Activated B cell treated with CpG ODN at 0.5 μM for 24 hours (primary cell): ENCODE data around the gene BICC1. TPM values are rescaled to one million over a fixed set of nuclear protein-coding genes. Genes with fewer than 3 reads are reported as not detected.

Experiments
- ATAC-seq: fragments of 200-7000 bp; cut with Tn5 transposase; one replicate; pipeline ENCODE4 v1.10.0; 2021; ENCODE audit warnings: low read depth, mild to moderate bottlenecking, moderate library complexity
- CTCF ChIA-PET: fragments of 350-600 bp; sonication (Branson Sonifier 250); formaldehyde crosslinking; loops from one replicate; lab custom pipeline; 2021; ENCODE audit warnings: antibody characterized with exemption; lab: Charles Lee
- POLR2A ChIA-PET: fragments of 350-600 bp; sonication (Branson Sonifier 250); formaldehyde crosslinking; loops from one replicate; lab custom pipeline; 2021; ENCODE audit warnings: antibody characterized with exemption; lab: Charles Lee
- DNase-seq: peaks from one replicate; pipeline ENCODE4 v3.0.0; 2022
- H3K27ac Mint-ChIP-seq: one replicate; pipeline ENCODE4 v1.8.0; 2020; ENCODE audit warnings: mixed read lengths
- H3K27me3 Mint-ChIP-seq: one replicate; pipeline ENCODE4 v1.8.0; 2021; ENCODE audit warnings: mixed read lengths
- H3K36me3 Mint-ChIP-seq: one replicate; pipeline ENCODE4 v1.8.0; 2021; ENCODE audit warnings: low read depth, mixed read lengths
- H3K4me1 Mint-ChIP-seq: one replicate; pipeline ENCODE4 v1.8.0; 2021; ENCODE audit warnings: mixed read lengths
- H3K4me3 Mint-ChIP-seq: one replicate; pipeline ENCODE4 v1.8.0; 2020; ENCODE audit warnings: mild to moderate bottlenecking, mixed read lengths
- H3K9me3 Mint-ChIP-seq: one replicate; pipeline ENCODE4 v1.8.0; 2020; ENCODE audit warnings: mixed read lengths
- intact Hi-C: fragments of 100-400 bp; cut with micrococcal nuclease; formaldehyde crosslinking; loops from one replicate; pipeline ENCODE4 v1.15.1; 2024
- total RNA-seq: library from RNA; stranded (reverse); gene quantifications from 2 replicates; pipeline ENCODE4 v1.2.3, GENCODE V29; 2022
- TF ChIP-seq, protein P1 (sequence below): fragments of 200-600 bp; IDR thresholded peaks from one replicate; pipeline ENCODE4 v1.8.0; 2022; ENCODE audit warnings: antibody characterized with exemption, mild to moderate bottlenecking

Gene BICC1
- total RNA-seq, 1 donor from 2014 or later, result not detected

DNA sequence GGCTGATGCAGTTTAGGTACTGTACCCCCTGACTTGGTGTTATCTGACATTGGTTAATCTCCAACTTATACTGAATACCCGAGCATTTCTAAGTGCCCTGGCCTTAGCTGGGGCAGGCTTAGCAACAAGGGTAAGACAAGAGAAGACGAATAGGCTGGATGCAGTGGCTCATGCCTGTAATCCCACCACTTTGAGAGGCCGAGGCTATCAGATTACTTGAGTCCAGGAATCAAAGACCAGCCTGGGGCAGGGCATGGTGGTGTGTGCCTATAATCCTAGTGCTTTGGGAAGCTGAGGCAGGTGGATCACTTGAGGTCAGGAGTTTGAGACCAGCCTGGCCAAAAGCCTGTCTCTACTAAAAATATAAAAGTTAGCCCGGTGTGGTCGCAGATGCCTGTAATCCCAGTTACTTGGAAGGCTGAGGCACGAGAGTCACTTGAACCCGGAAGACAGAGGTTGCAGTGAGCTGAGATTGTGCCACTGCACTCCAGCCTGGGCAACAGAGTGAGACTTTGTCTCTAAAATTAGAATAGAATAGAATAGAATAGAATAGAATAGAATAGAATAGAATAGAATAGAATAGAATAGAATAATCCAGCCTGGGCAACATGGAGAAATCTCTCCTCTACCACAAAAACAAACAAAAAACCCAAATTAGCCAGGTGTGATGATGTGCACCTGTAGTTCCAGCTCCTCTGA, 108.9 kb downstream of the BICC1 start:
- Mint-ChIP-seq H3K9me3 (no peaks in the 10 kb centered on the region), H3K4me3 (no peak overlapping the region), H3K27me3 (no peaks in the 10 kb centered on the region), H3K27ac (no peak overlapping the region), H3K36me3 (no peaks in the 10 kb centered on the region), H3K4me1 (no peaks in the 10 kb centered on the region)
- intact Hi-C loops, result no loop called here
- ATAC-seq, result no peak
- ChIA-PET CTCF (no interaction called here), POLR2A (no interaction called here)
- DNase-seq, result no peak
- TF ChIP-seq, protein P1, sequence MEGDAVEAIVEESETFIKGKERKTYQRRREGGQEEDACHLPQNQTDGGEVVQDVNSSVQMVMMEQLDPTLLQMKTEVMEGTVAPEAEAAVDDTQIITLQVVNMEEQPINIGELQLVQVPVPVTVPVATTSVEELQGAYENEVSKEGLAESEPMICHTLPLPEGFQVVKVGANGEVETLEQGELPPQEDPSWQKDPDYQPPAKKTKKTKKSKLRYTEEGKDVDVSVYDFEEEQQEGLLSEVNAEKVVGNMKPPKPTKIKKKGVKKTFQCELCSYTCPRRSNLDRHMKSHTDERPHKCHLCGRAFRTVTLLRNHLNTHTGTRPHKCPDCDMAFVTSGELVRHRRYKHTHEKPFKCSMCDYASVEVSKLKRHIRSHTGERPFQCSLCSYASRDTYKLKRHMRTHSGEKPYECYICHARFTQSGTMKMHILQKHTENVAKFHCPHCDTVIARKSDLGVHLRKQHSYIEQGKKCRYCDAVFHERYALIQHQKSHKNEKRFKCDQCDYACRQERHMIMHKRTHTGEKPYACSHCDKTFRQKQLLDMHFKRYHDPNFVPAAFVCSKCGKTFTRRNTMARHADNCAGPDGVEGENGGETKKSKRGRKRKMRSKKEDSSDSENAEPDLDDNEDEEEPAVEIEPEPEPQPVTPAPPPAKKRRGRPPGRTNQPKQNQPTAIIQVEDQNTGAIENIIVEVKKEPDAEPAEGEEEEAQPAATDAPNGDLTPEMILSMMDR, result no peak

DNA sequence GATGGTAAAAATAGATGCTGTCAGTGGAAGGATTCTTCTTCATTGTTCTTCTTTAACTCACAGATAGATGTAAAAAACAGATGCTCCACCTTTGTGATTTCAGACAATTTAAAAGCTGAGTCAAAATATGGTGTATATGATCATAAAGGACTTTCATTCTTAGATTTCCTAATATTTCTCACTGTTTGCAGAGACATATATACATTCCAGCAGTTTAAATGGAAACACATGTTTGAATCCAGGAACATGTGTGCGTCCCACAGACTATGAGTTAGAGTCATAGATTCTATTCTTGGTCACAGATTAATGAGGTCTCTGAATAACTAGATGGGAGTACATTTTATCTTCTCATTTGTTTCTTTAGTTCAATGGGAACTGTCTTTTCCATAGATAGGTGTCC, 109.6 kb downstream of the BICC1 start:
- TF ChIP-seq, protein P1, result no peak
- H3K27me3 Mint-ChIP-seq, result no peaks in the 10 kb centered on the region
- CTCF ChIA-PET, result interaction anchor here (0.7 kb wide), 1 partner anchor 17 kb away, joined by 3 read pairs; no protein-coding TSS in a partner anchor
- no peaks in the 10 kb centered on the region for H3K9me3 Mint-ChIP-seq
- H3K36me3 Mint-ChIP-seq, result no peaks in the 10 kb centered on the region
- DNase-seq, result no peak
- intact Hi-C loops, result no loop called here
- ATAC-seq, result no peak
- POLR2A ChIA-PET, result no interaction called here
- H3K4me3 Mint-ChIP-seq, result no peak overlapping the region
- H3K27ac Mint-ChIP-seq, result no peak overlapping the region
- H3K4me1 Mint-ChIP-seq, result no peaks in the 10 kb centered on the region

DNA sequence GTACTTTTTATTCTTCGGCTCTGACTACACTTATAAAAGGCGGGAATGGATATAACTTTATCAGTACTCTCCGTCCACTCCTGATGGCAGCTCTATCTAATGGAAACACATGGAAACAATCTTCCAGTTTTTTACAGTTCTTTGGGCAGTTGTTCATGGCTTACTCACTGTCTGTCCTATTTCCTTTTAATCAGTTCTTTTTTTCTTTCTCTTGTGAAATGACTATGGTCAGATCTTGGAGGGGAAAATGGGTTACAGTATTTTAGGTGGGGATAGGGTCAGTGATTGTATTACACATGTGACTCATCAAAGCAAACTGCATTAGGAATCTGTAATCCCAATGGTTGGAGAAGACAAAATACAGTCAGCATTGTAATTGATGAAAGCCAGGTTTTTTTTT, 112.4 kb downstream of the BICC1 start:
- intact Hi-C loops, result no loop called here
- Mint-ChIP-seq H3K36me3 (no peaks in the 10 kb centered on the region), H3K4me3 (no peak overlapping the region), H3K27ac (no peak overlapping the region), H3K27me3 (no peaks in the 10 kb centered on the region), H3K4me1 (no peaks in the 10 kb centered on the region), H3K9me3 (no peaks in the 10 kb centered on the region)
- TF ChIP-seq, protein P1, result no peak
- ATAC-seq (no peak), DNase-seq (no peak)
- POLR2A ChIA-PET, result no interaction called here
- CTCF ChIA-PET, result no interaction called here

DNA sequence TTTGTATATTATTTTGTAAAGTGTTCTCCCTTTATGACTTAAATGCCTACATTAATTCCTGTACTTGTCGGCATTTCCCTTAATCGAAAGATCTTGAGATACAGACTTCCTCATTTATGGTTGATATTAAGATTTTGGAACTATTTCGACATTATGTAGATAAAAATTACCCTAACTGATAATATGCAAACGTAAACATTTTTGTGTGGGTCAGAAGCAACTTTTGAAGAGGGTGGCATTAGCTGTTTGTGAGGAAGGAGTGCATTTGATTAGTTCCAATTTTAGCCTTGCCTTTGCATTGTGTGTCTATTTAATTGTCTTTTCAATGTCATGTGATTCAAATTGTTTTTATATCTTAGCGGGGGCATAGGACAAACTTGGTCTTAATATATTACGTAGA, 114.7 kb downstream of the BICC1 start:
- ChIA-PET CTCF (no interaction called here), POLR2A (no interaction called here)
- ATAC-seq (no peak), DNase-seq (no peak)
- Mint-ChIP-seq H3K4me1 (no peaks in the 10 kb centered on the region), H3K9me3 (no peaks in the 10 kb centered on the region), H3K36me3 (no peaks in the 10 kb centered on the region), H3K4me3 (no peak overlapping the region), H3K27ac (no peak overlapping the region), H3K27me3 (no peaks in the 10 kb centered on the region)
- TF ChIP-seq, protein P1, result no peak
- intact Hi-C loops, result no loop called here

DNA sequence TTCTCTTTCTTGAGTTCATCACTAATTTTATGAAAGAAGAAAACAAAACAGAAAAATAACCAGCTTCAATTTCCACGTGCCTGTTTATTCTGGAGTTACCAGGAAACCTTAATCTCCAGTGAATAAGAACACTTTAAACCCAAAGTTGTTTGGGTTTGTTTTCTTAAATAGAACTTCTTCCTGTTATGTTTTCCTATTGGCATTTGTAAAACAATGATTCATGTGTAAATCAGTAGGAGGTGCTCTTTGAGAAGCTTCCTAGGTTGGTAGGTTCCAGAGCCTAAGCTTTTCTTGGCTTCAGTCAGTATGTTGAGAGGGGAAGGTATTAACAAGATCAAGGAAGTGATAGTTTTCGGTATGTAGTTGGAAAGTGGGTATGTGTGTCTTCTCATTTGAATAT, 119.0 kb downstream of the BICC1 start:
- POLR2A ChIA-PET, result no interaction called here
- Mint-ChIP-seq H3K9me3 (no peaks in the 10 kb centered on the region), H3K27me3 (no peaks in the 10 kb centered on the region), H3K27ac (no peak overlapping the region), H3K4me1 (no peaks in the 10 kb centered on the region), H3K36me3 (no peaks in the 10 kb centered on the region), H3K4me3 (no peak overlapping the region)
- no peak for DNase-seq
- CTCF ChIA-PET, result no interaction called here
- TF ChIP-seq, protein P1, result no peak
- intact Hi-C loops, result no loop called here
- ATAC-seq, result no peak
